OCI-LY1 (cell line): ENCODE data around the gene PRR33.

Source experiments
- EZH2 ChIP-seq: fragments of 200-600 bp; sonication (generic), shearing (Covaris generic); IDR thresholded peaks from 2 replicates; pipeline ENCODE4 v1.8.0; 2017; ENCODE audit warnings: borderline replicate concordance, mixed run types, mild to moderate bottlenecking, antibody characterized with exemption, low read length, moderate library complexity, mixed read lengths
- TF ChIP-seq, protein P1 (sequence below): fragments of 200-600 bp; sonication (generic), shearing (Covaris generic); IDR thresholded peaks from 2 replicates; pipeline ENCODE4 v1.5.1; 2017; ENCODE audit warnings: mild to moderate bottlenecking, antibody characterized with exemption, low read length, moderate library complexity, mixed read lengths

GRCh38 chr11:1938343-1939005 lies 46.8 kb upstream of the PRR33 start:
- TF ChIP-seq EZH2: no peak
- TF ChIP-seq, protein P1, sequence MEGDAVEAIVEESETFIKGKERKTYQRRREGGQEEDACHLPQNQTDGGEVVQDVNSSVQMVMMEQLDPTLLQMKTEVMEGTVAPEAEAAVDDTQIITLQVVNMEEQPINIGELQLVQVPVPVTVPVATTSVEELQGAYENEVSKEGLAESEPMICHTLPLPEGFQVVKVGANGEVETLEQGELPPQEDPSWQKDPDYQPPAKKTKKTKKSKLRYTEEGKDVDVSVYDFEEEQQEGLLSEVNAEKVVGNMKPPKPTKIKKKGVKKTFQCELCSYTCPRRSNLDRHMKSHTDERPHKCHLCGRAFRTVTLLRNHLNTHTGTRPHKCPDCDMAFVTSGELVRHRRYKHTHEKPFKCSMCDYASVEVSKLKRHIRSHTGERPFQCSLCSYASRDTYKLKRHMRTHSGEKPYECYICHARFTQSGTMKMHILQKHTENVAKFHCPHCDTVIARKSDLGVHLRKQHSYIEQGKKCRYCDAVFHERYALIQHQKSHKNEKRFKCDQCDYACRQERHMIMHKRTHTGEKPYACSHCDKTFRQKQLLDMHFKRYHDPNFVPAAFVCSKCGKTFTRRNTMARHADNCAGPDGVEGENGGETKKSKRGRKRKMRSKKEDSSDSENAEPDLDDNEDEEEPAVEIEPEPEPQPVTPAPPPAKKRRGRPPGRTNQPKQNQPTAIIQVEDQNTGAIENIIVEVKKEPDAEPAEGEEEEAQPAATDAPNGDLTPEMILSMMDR: no peak
